HG03558 (cell line): Measurements from ENCODE around the gene TIGIT.
"Not testable (repeated sequence)": the region's sequence is repeated elsewhere in the genome, so short reads cannot be mapped to it uniquely, and the experiment has no call there.

ENCODE experiments used
- ATAC-seq: cut with Tn5 transposase; IDR thresholded peaks from one replicate; pipeline ENCODE4 v1.9.1; 2021; ENCODE audit warnings: moderate number of reproducible peaks; ENCODE audit not compliant: unreplicated experiment; ENCODE audit errors: extremely low read depth

The TIGIT gene

GRCh38 chr3:114293838-114294535 is at the start of gene TIGIT:
Gene TIGIT (plus strand): TSS chr3:114294028. CDS start chr3:114294062, 34 bp downstream.
- ATAC-seq, result no peak

- no peak for ATAC-seq
Observed at GRCh38 chr3:114252954-114253353, 40.9 kb upstream of the TIGIT start.

- ATAC-seq, result no peak
Observed at GRCh38 chr3:114253505-114253904, 40.3 kb upstream of the TIGIT start.

GRCh38 chr3:114259566-114259965 is 34.3 kb upstream of the TIGIT start:
- ATAC-seq, result no peak

- no peak for ATAC-seq
Observed at GRCh38 chr3:114260152-114260551, 33.7 kb upstream of the TIGIT start.

- no peak for ATAC-seq
Observed at GRCh38 chr3:114270019-114270418, 23.8 kb upstream of the TIGIT start.

- ATAC-seq, result no peak
Observed at GRCh38 chr3:114272271-114272670, 21.6 kb upstream of the TIGIT start.

GRCh38 chr3:114274929-114275328 is 18.9 kb upstream of the TIGIT start:
- no peak for ATAC-seq

- ATAC-seq, result not testable (repeated sequence)
Observed at GRCh38 chr3:114276856-114277255, 17.0 kb upstream of the TIGIT start.

- ATAC-seq, result no peak
Observed at GRCh38 chr3:114284644-114285043, 9.2 kb upstream of the TIGIT start.

GRCh38 chr3:114285648-114286230 is 8.1 kb upstream of the TIGIT start:
- ATAC-seq, result no peak

GRCh38 chr3:114286266-114286665 is 7.6 kb upstream of the TIGIT start:
- no peak for ATAC-seq

GRCh38 chr3:114290911-114291901 is 2.6 kb upstream of the TIGIT start:
- ATAC-seq, result peak; percentile 79

GRCh38 chr3:114294940-114295480 is 1.2 kb downstream of the TIGIT start:
- ATAC-seq, result no peak

GRCh38 chr3:114295946-114296345 is 2.1 kb downstream of the TIGIT start:
- no peak for ATAC-seq

GRCh38 chr3:114299421-114299820 is 5.6 kb downstream of the TIGIT start:
- no peak for ATAC-seq

GRCh38 chr3:114299941-114300624 is 6.3 kb downstream of the TIGIT start:
- no peak for ATAC-seq

GRCh38 chr3:114307222-114307830 is 13.5 kb downstream of the TIGIT start:
- ATAC-seq, result no peak

- no peak for ATAC-seq
Observed at GRCh38 chr3:114307832-114308231, 14.0 kb downstream of the TIGIT start.

GRCh38 chr3:114308377-114308776 is 14.5 kb downstream of the TIGIT start:
- no peak for ATAC-seq
